NCI-H82 treated with DMSO at 0.1 percent for 48 hours (cell line): ENCODE data around the gene GSTA4.

ENCODE experiments used
- DNase-seq: peaks from one replicate; lab custom pipeline; 2025; ENCODE audit not compliant: unreplicated experiment; lab: John Stamatoyannopoulos, UW

Gene GSTA4

GRCh38 chr6:52995089-52995912 lies at the start of gene GSTA4:
Gene GSTA4, minus strand, starts transcription at chr6:52995284. Its CDS starts 1,041 bp downstream, at chr6:52994243.
- peak; percentile 95 for DNase-seq

GRCh38 chr6:53044572-53044971 lies 49.5 kb upstream of the GSTA4 start:
- no peak for DNase-seq

GRCh38 chr6:53044071-53044470 lies 49.0 kb upstream of the GSTA4 start:
- no peak for DNase-seq

- no peak for DNase-seq
Observed at GRCh38 chr6:53043581-53043980, 48.5 kb upstream of the GSTA4 start.

GRCh38 chr6:53042112-53042511 lies 47.0 kb upstream of the GSTA4 start:
- no peak for DNase-seq

- DNase-seq = no peak
Observed at GRCh38 chr6:53041356-53041755, 46.3 kb upstream of the GSTA4 start.

- DNase-seq = no peak
Observed at GRCh38 chr6:53038596-53038995, 43.5 kb upstream of the GSTA4 start.

- DNase-seq = no peak
Observed at GRCh38 chr6:53038141-53038540, 43.1 kb upstream of the GSTA4 start.

GRCh38 chr6:53035549-53036213 lies 40.6 kb upstream of the GSTA4 start:
- no peak for DNase-seq

GRCh38 chr6:53033764-53034163 lies 38.7 kb upstream of the GSTA4 start:
- DNase-seq = no peak

GRCh38 chr6:53032849-53033248 lies 37.8 kb upstream of the GSTA4 start:
- DNase-seq = no peak

- DNase-seq = no peak
Observed at GRCh38 chr6:53031281-53031680, 36.2 kb upstream of the GSTA4 start.

- DNase-seq = peak; percentile 59
Observed at GRCh38 chr6:53029761-53030160, 34.7 kb upstream of the GSTA4 start.

- DNase-seq = peak; percentile 41
Observed at GRCh38 chr6:53029257-53029656, 34.2 kb upstream of the GSTA4 start.

GRCh38 chr6:53028467-53028866 lies 33.4 kb upstream of the GSTA4 start:
- DNase-seq = no peak

- DNase-seq = no peak
Observed at GRCh38 chr6:53027131-53027718, 32.1 kb upstream of the GSTA4 start.

- no peak for DNase-seq
Observed at GRCh38 chr6:53026526-53026925, 31.4 kb upstream of the GSTA4 start.

- DNase-seq = no peak
Observed at GRCh38 chr6:53023323-53023722, 28.2 kb upstream of the GSTA4 start.

- no peak for DNase-seq
Observed at GRCh38 chr6:53020005-53020744, 25.1 kb upstream of the GSTA4 start.

GRCh38 chr6:53018446-53018845 lies 23.4 kb upstream of the GSTA4 start:
- DNase-seq = no peak

- DNase-seq = no peak
Observed at GRCh38 chr6:53015486-53015885, 20.4 kb upstream of the GSTA4 start.
